GM12801 (cell line): ENCODE measurements around the gene LYPD6B.

ENCODE experiments used
- TF ChIP-seq, protein P1 (sequence below): IDR thresholded peaks from one replicate; pipeline ENCODE4 v1.5.1; 2011; ENCODE audit warnings: control low read depth; ENCODE audit not compliant: insufficient read length; ENCODE audit errors: extremely low read depth

Gene LYPD6B

GRCh38 chr2:149156971-149157740, 118.7 kb downstream of the LYPD6B start:
- TF ChIP-seq, protein P1, sequence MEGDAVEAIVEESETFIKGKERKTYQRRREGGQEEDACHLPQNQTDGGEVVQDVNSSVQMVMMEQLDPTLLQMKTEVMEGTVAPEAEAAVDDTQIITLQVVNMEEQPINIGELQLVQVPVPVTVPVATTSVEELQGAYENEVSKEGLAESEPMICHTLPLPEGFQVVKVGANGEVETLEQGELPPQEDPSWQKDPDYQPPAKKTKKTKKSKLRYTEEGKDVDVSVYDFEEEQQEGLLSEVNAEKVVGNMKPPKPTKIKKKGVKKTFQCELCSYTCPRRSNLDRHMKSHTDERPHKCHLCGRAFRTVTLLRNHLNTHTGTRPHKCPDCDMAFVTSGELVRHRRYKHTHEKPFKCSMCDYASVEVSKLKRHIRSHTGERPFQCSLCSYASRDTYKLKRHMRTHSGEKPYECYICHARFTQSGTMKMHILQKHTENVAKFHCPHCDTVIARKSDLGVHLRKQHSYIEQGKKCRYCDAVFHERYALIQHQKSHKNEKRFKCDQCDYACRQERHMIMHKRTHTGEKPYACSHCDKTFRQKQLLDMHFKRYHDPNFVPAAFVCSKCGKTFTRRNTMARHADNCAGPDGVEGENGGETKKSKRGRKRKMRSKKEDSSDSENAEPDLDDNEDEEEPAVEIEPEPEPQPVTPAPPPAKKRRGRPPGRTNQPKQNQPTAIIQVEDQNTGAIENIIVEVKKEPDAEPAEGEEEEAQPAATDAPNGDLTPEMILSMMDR: no peak

DNA sequence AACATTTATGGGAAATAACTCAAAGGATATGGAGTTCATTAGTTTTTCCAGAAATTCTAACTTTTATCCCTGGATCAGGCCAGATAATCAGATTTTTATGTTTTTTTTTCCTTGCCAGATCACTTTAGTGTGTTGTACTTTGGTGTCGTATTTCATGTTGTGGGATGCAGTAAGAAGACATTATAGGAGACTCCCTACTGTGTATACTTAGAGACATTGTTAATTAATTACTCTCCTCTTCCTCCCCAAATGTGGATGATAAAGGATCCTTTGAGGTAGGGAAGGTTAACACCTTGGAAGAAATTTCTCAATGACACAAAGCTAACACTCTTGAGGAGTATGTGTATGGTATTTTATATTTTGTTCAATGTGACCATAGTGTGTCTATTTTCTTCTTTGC, 120.5 kb downstream of the LYPD6B start:
- TF ChIP-seq, protein P1: no peak

DNA sequence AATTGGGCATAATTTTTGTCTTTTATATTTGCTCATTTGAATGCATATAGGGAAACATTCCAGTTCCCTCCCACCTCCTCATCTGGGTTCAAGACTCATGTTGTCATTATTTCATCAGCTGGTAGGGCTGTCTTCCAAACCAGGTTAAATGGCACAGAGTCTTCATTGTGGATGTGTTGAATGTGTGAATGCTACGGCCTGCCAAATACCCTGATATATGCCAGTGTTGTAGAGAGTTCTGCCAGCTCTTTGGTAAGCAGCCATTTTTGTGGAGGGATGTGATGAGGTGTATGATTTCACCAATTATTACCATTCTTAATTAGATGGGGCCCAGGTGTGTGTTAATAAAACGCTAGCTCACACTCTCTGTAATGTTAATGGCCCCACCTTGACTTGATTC, 121.7 kb downstream of the LYPD6B start:
- TF ChIP-seq, protein P1: no peak

GRCh38 chr2:149160701-149161217, 122.3 kb downstream of the LYPD6B start:
- TF ChIP-seq, protein P1: no peak

- TF ChIP-seq, protein P1: no peak
Measured at GRCh38 chr2:149161481-149162225, 123.2 kb downstream of the LYPD6B start.

DNA sequence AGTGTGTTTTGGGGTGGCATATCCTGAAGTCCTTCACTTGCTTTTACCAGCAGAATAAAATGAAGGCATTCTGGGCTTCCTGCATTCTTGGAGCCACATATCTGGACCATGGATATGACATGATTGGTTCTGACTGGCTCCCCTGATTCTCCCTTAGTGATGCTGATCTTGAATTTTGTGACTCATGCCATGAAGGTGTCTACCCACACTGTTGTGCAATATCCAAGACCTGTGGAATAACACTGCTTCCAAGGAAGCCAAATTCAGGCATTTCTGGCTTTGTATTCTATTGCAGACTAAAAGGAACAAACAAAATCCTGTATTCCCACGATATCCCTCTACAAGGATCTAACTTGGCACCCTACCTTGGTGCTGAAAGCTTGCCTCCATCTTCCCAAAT, 125.8 kb downstream of the LYPD6B start:
- TF ChIP-seq, protein P1: no peak

GRCh38 chr2:149164827-149165226, 126.3 kb downstream of the LYPD6B start:
- TF ChIP-seq, protein P1: no peak
